ENCODE measurements around the gene PAX2.

DNA sequence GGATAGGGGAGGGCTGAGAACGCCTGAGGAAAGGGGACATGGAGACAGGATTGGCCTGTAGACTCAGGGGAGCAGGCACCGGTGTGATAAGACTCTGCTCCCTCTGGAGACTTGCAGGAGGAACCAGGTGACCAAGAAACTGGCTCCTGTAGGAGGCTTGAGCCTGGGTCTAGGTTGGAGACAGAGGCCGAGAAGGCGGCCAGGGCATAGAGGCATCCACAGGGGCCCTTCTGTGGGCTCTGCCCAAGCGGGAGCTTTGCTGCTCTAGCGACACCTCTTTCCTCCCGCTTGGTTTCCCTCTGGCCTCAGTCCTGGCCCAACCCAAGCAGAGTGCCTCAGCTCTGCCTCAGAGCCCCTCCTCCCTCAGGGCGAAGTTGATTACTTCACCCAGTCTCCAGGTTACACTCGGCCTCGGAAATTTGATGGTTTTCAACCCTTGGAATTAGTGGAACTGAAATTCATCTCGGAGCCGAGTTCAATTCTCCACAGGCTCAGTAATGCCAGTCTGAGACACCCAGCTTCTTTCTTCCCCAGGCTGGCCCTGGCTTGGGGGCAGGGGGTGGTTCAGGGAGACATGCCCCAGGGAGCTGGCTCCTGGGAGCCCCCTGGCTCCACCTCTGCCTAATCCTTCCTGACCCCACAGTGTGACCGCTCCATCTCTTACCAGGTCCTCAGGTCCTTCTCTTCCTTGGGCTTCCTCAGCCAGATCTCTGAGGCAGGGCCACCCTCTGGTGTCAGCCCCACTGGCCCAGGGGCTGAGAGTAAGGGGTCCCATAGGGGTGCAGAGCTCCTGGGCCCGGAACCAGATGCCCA is 60.4 kb downstream of the PAX2 start:
- TF ChIP-seq CTCF (IDR thresholded peaks at IDR 0.05) = no peak
- TF ChIP-seq POLR2A (IDR thresholded peaks at IDR 0.05) = no peak
